HTERT RPE-1 (cell line): ENCODE data around the gene ENTPD3.

Experiments used
- in situ Hi-C: fragments of 300-500 bp; cut with MboI; formaldehyde crosslinking; loops from 4 replicates; pipeline ENCODE4 v1.14.3; 2020; ENCODE audit warnings: low sequenced_read_pairs

Gene ENTPD3

GRCh38 chr3:40398346-40398745 is 11.4 kb downstream of the ENTPD3 start:
- in situ Hi-C loops, result no loop called here

- in situ Hi-C loops, result no loop called here
Measured at GRCh38 chr3:40404591-40405198, 17.7 kb downstream of the ENTPD3 start.

GRCh38 chr3:40407007-40407406 is 20.0 kb downstream of the ENTPD3 start:
- in situ Hi-C loops, result no loop called here

- in situ Hi-C loops, result no loop called here
Measured at GRCh38 chr3:40407611-40408010, 20.6 kb downstream of the ENTPD3 start.

- in situ Hi-C loops, result no loop called here
Measured at GRCh38 chr3:40414270-40414669, 27.3 kb downstream of the ENTPD3 start.

- in situ Hi-C loops, result no loop called here
Measured at GRCh38 chr3:40417845-40418543, 31.0 kb downstream of the ENTPD3 start.

- in situ Hi-C loops, result no loop called here
Measured at GRCh38 chr3:40422861-40423260, 35.9 kb downstream of the ENTPD3 start.

GRCh38 chr3:40427045-40427669 is 40.2 kb downstream of the ENTPD3 start:
- in situ Hi-C loops, result no loop called here

GRCh38 chr3:40432793-40433192 is 45.8 kb downstream of the ENTPD3 start:
- in situ Hi-C loops, result no loop called here

GRCh38 chr3:40437889-40438288 is 50.9 kb downstream of the ENTPD3 start:
- in situ Hi-C loops, result no loop called here

GRCh38 chr3:40445062-40445461 is 58.1 kb downstream of the ENTPD3 start:
- in situ Hi-C loops, result no loop called here

GRCh38 chr3:40445880-40446279 is 58.9 kb downstream of the ENTPD3 start:
- in situ Hi-C loops, result no loop called here

GRCh38 chr3:40450438-40450837 is 63.5 kb downstream of the ENTPD3 start:
- in situ Hi-C loops, result no loop called here

GRCh38 chr3:40451551-40451950 is 64.6 kb downstream of the ENTPD3 start:
- in situ Hi-C loops, result no loop called here

- in situ Hi-C loops, result no loop called here
Measured at GRCh38 chr3:40452057-40452456, 65.1 kb downstream of the ENTPD3 start.

- in situ Hi-C loops, result no loop called here
Measured at GRCh38 chr3:40452562-40452875, 65.5 kb downstream of the ENTPD3 start.

- in situ Hi-C loops, result no loop called here
Measured at GRCh38 chr3:40452876-40453730, 66.1 kb downstream of the ENTPD3 start.

- in situ Hi-C loops, result no loop called here
Measured at GRCh38 chr3:40453933-40454332, 66.9 kb downstream of the ENTPD3 start.

GRCh38 chr3:40455328-40455727 is 68.3 kb downstream of the ENTPD3 start:
- in situ Hi-C loops, result no loop called here

GRCh38 chr3:40456279-40456939 is 69.4 kb downstream of the ENTPD3 start:
- in situ Hi-C loops, result no loop called here
